ENCODE results near the gene FRG2B. TPM values are rescaled to one million over a fixed set of nuclear protein-coding genes. Genes with fewer than 3 reads are reported as not detected.
"Not testable (repeated sequence)": the region's sequence is repeated elsewhere in the genome, so short reads cannot be mapped to it uniquely, and the experiment has no call there.

The FRG2B gene
- total and polyA plus RNA-seq, 2 of the 8 experiments (the other 6 are each of a cell fraction or from before 2014, with no cell fraction given), result not detected

- H3K23ac ChIP-seq (ENCODE audit: insufficient read length); H4K5ac ChIP-seq (ENCODE audit: insufficient read length, low read depth, low read length); H3K18ac ChIP-seq (ENCODE audit: extremely low read depth, low read length); H3K4me1 ChIP-seq (replicated peaks in 1 of 4; ENCODE audit: control insufficient read depth in 3 of 4, insufficient read depth in 4 of 4, low read length in 3 of 4); H3K23me2 ChIP-seq (ENCODE audit: low read depth, low read length); H2AK5ac ChIP-seq (ENCODE audit: low read depth, low read length); H3K4me3 ChIP-seq (ENCODE audit: extremely low read depth in 1 of 4, insufficient read depth in 2 of 4, low read depth in 3 of 4, low read length in 4 of 4); H3K14ac ChIP-seq (ENCODE audit: insufficient read length); H3K4ac ChIP-seq (replicated peaks; ENCODE audit: insufficient read length, low read depth, low read length); H2AFZ ChIP-seq (ENCODE audit: low read length); H3K9me3 ChIP-seq (ENCODE audit: insufficient read depth in 2 of 2, low read depth in 1 of 2, low read length in 1 of 2); H2BK12ac ChIP-seq (ENCODE audit: low read depth, low read length); H2BK20ac ChIP-seq (ENCODE audit: low read length); H3K79me1 ChIP-seq (ENCODE audit: low read depth, low read length); DNase-seq (ENCODE audit: low read depth in 1 of 2, low spot score in 2 of 2); H2BK15ac ChIP-seq (ENCODE audit: low read length); H3K79me2 ChIP-seq (ENCODE audit: control insufficient read depth in 1 of 2, insufficient read depth in 2 of 2, low read length in 2 of 2); H3K4me2 ChIP-seq (ENCODE audit: insufficient read depth in 1 of 2, low read depth in 2 of 2, low read length in 2 of 2); H2BK5ac ChIP-seq (ENCODE audit: low read depth, low read length); H4K20me1 ChIP-seq (replicated peaks in 1 of 2; ENCODE audit: control insufficient read depth in 1 of 2, insufficient read depth in 2 of 2, low read length in 2 of 2); H3K9ac ChIP-seq (replicated peaks in 1 of 4; ENCODE audit: extremely low read depth in 1 of 4, low read depth in 3 of 4, low read length in 3 of 4); H2BK120ac ChIP-seq (replicated peaks; ENCODE audit: low read depth, low read length); FAIRE-seq; CTCF ChIA-PET (ENCODE audit: partially characterized antibody); POLR2A ChIA-PET (ENCODE audit: partially characterized antibody); H3K27ac ChIP-seq (ENCODE audit: low read depth, low read length); H4K8ac ChIP-seq (ENCODE audit: extremely low read depth, insufficient read depth, low read length); H3K36me3 ChIP-seq (ENCODE audit: control insufficient read depth in 2 of 4, insufficient read depth in 4 of 4, low read length in 3 of 4); H4K91ac ChIP-seq (replicated peaks; ENCODE audit: insufficient read length, low read length); H3K27me3 ChIP-seq (replicated peaks in 1 of 4; ENCODE audit: control insufficient read depth in 3 of 4, extremely low read depth in 1 of 4, insufficient read depth in 3 of 4, low read length in 3 of 4); H3K56ac ChIP-seq (replicated peaks; ENCODE audit: insufficient read length, low read depth, low read length): not testable (repeated sequence)
- WGBS, 2 experiments (ENCODE audit: extremely low coverage in 1 of 2, insufficient coverage in 1 of 2, insufficient read length in 1 of 2, insufficient replicate concordance in 2 of 2, low coverage in 1 of 2, low lambda C conversion rate in 2 of 2, missing lambda C conversion rate in 1 of 2), result 80% methylated on average over 1 of the region's 35 CpGs; no CpG with 5 or more reads in 1 of the 2 experiments
Measured at GRCh38 chr10:133637202-133637845, 10.7 kb upstream of the FRG2B start.

GRCh38 chr10:133630723-133631249 is 4.2 kb upstream of the FRG2B start:
- H3K4me3 ChIP-seq (ENCODE audit: extremely low read depth in 1 of 4, insufficient read depth in 2 of 4, low read depth in 3 of 4, low read length in 4 of 4); H4K91ac ChIP-seq (replicated peaks; ENCODE audit: insufficient read length, low read length); H2BK20ac ChIP-seq (ENCODE audit: low read length); POLR2A ChIA-PET (ENCODE audit: partially characterized antibody); H3K79me2 ChIP-seq (ENCODE audit: control insufficient read depth in 1 of 2, insufficient read depth in 2 of 2, low read length in 2 of 2); H4K20me1 ChIP-seq (replicated peaks in 1 of 2; ENCODE audit: control insufficient read depth in 1 of 2, insufficient read depth in 2 of 2, low read length in 2 of 2); FAIRE-seq; H3K79me1 ChIP-seq (ENCODE audit: low read depth, low read length); H2AFZ ChIP-seq (ENCODE audit: low read length); H3K4ac ChIP-seq (replicated peaks; ENCODE audit: insufficient read length, low read depth, low read length); H3K9ac ChIP-seq (replicated peaks in 1 of 4; ENCODE audit: extremely low read depth in 1 of 4, low read depth in 3 of 4, low read length in 3 of 4); H2BK15ac ChIP-seq (ENCODE audit: low read length); H2AK5ac ChIP-seq (ENCODE audit: low read depth, low read length); H3K36me3 ChIP-seq (ENCODE audit: control insufficient read depth in 2 of 4, insufficient read depth in 4 of 4, low read length in 3 of 4); H3K56ac ChIP-seq (replicated peaks; ENCODE audit: insufficient read length, low read depth, low read length); H3K18ac ChIP-seq (ENCODE audit: extremely low read depth, low read length); H3K27ac ChIP-seq (ENCODE audit: low read depth, low read length); H3K9me3 ChIP-seq (ENCODE audit: insufficient read depth in 2 of 2, low read depth in 1 of 2, low read length in 1 of 2); H4K8ac ChIP-seq (ENCODE audit: extremely low read depth, insufficient read depth, low read length); H2BK120ac ChIP-seq (replicated peaks; ENCODE audit: low read depth, low read length); H3K23ac ChIP-seq (ENCODE audit: insufficient read length); H3K23me2 ChIP-seq (ENCODE audit: low read depth, low read length); CTCF ChIA-PET (ENCODE audit: partially characterized antibody); H3K4me2 ChIP-seq (ENCODE audit: insufficient read depth in 1 of 2, low read depth in 2 of 2, low read length in 2 of 2); H2BK12ac ChIP-seq (ENCODE audit: low read depth, low read length); H3K14ac ChIP-seq (ENCODE audit: insufficient read length); H3K27me3 ChIP-seq (replicated peaks in 1 of 4; ENCODE audit: control insufficient read depth in 3 of 4, extremely low read depth in 1 of 4, insufficient read depth in 3 of 4, low read length in 3 of 4); H3K4me1 ChIP-seq (replicated peaks in 1 of 4; ENCODE audit: control insufficient read depth in 3 of 4, insufficient read depth in 4 of 4, low read length in 3 of 4); DNase-seq (ENCODE audit: low read depth in 1 of 2, low spot score in 2 of 2); H4K5ac ChIP-seq (ENCODE audit: insufficient read length, low read depth, low read length); H2BK5ac ChIP-seq (ENCODE audit: low read depth, low read length): not testable (repeated sequence)
- 100% methylated on average over 2 of the region's 5 CpGs; no CpG with 5 or more reads in 1 of the 2 experiments for WGBS, 2 experiments (ENCODE audit: extremely low coverage in 1 of 2, insufficient coverage in 1 of 2, insufficient read length in 1 of 2, insufficient replicate concordance in 2 of 2, low coverage in 1 of 2, low lambda C conversion rate in 2 of 2, missing lambda C conversion rate in 1 of 2)
